HCT116 (cell line): Measurements from ENCODE around the gene PICALM.

Source experiments
- ATF3 ChIP-seq: IDR thresholded peaks from 2 replicates; pipeline ENCODE4 v1.6.1; 2012
- CTCF ChIP-seq, 3 experiments: fragments of 200-600 bp in 1 of 3; sonication (generic) in 1 of 3; IDR thresholded peaks in 2 of 3; conservative IDR thresholded peaks in 1 of 3; 2 replicates each; pipeline ENCODE4 v1.5.1; 2012 to 2017; ENCODE audit warnings: low read depth in 2 of 3, low read length in 2 of 3, antibody characterized with exemption in 1 of 3, borderline replicate concordance in 1 of 3, control low read depth in 1 of 3, mild to moderate bottlenecking in 1 of 3, mixed read lengths in 1 of 3, mixed run types in 1 of 3, moderate library complexity in 1 of 3; ENCODE audit not compliant: insufficient read depth in 1 of 3
- ELF1 ChIP-seq: IDR thresholded peaks from 2 replicates; pipeline ENCODE4 v1.6.1; 2012; ENCODE audit warnings: low read depth, borderline replicate concordance
- EZH2 ChIP-seq: fragments of 200-600 bp; sonication (generic); IDR thresholded peaks from 2 replicates; pipeline ENCODE4 v1.6.1; 2017; ENCODE audit warnings: antibody characterized with exemption, mixed run types
- EZH2phosphoT487 ChIP-seq: fragments of 200-600 bp; IDR thresholded peaks from 2 replicates; pipeline ENCODE4 v1.6.1; 2018; ENCODE audit warnings: antibody characterized with exemption, borderline replicate concordance
- MAX ChIP-seq: IDR thresholded peaks from 2 replicates; pipeline ENCODE4 v1.6.1; 2012
- POLR2A ChIP-seq: IDR thresholded peaks from 2 replicates; pipeline ENCODE4 v1.7.0; 2011; ENCODE audit warnings: borderline replicate concordance; ENCODE audit not compliant: insufficient read depth, insufficient read length; ENCODE audit errors: extremely low read depth
- POLR2AphosphoS5 ChIP-seq: IDR thresholded peaks from 2 replicates; pipeline ENCODE4 v1.6.1; 2011; ENCODE audit warnings: mild to moderate bottlenecking, low read depth, low read length, moderate library complexity
- SRF ChIP-seq: IDR thresholded peaks from 2 replicates; pipeline ENCODE4 v1.6.1; 2012; ENCODE audit warnings: low read depth
- TCF7L2 ChIP-seq: IDR thresholded peaks from 2 replicates; pipeline ENCODE4 v1.7.0; 2011; ENCODE audit warnings: borderline replicate concordance, inconsistent platforms; ENCODE audit not compliant: insufficient read depth, insufficient read length; ENCODE audit errors: extremely low read depth
- YY1 ChIP-seq: IDR thresholded peaks from 2 replicates; pipeline ENCODE4 v1.6.1; 2011; ENCODE audit warnings: low read length, low read depth, moderate library complexity, mild to moderate bottlenecking; ENCODE audit not compliant: insufficient replicate concordance; ENCODE audit errors: extremely low read depth
- ZNF274 ChIP-seq: fragments of 200-500 bp; sonication (Bioruptor generic); IDR thresholded peaks from 2 replicates; pipeline ENCODE4 v1.6.1; 2014; ENCODE audit warnings: mild to moderate bottlenecking, low read depth, low read length, inconsistent platforms
- TF ChIP-seq, protein P1 (sequence below): IDR thresholded peaks from 2 replicates; pipeline ENCODE4 v1.6.1; 2012; ENCODE audit warnings: low read depth

GRCh38 chr11:86068138-86068871 lies 579 bp downstream of the PICALM start:
- TF ChIP-seq CTCF (IDR thresholded peaks at IDR 0.05 in 2 of 3, conservative IDR thresholded peaks at IDR 0.05 in 1 of 3; ENCODE audit: borderline replicate concordance in 1 of 3, insufficient read depth in 1 of 3, low read depth in 2 of 3, low read length in 2 of 3) (no peak), SRF (no peak), POLR2A (no peak), EZH2phosphoT487 (no peak), ZNF274 (no peak), MAX (no peak), YY1 (no peak), ELF1 (no peak), POLR2AphosphoS5 (0 out of 2 replicates have a peak, but pooled peaks have one; percentile 24), EZH2 (no peak), TCF7L2 (no peak), ATF3 (no peak)
- TF ChIP-seq, protein P1, sequence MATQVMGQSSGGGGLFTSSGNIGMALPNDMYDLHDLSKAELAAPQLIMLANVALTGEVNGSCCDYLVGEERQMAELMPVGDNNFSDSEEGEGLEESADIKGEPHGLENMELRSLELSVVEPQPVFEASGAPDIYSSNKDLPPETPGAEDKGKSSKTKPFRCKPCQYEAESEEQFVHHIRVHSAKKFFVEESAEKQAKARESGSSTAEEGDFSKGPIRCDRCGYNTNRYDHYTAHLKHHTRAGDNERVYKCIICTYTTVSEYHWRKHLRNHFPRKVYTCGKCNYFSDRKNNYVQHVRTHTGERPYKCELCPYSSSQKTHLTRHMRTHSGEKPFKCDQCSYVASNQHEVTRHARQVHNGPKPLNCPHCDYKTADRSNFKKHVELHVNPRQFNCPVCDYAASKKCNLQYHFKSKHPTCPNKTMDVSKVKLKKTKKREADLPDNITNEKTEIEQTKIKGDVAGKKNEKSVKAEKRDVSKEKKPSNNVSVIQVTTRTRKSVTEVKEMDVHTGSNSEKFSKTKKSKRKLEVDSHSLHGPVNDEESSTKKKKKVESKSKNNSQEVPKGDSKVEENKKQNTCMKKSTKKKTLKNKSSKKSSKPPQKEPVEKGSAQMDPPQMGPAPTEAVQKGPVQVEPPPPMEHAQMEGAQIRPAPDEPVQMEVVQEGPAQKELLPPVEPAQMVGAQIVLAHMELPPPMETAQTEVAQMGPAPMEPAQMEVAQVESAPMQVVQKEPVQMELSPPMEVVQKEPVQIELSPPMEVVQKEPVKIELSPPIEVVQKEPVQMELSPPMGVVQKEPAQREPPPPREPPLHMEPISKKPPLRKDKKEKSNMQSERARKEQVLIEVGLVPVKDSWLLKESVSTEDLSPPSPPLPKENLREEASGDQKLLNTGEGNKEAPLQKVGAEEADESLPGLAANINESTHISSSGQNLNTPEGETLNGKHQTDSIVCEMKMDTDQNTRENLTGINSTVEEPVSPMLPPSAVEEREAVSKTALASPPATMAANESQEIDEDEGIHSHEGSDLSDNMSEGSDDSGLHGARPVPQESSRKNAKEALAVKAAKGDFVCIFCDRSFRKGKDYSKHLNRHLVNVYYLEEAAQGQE: no peak
